Measurements from ENCODE around the gene PRKAG2.

Gene PRKAG2

GRCh38 chr7:151725844-151726651, 150.9 kb downstream of the PRKAG2 start:
- DNase-seq (ENCODE audit: low read depth) = no peak

- DNase-seq (ENCODE audit: low read depth) = no peak
Measured at GRCh38 chr7:151724920-151725584, 151.9 kb downstream of the PRKAG2 start.

GRCh38 chr7:151724250-151724915, 152.5 kb downstream of the PRKAG2 start:
- DNase-seq (ENCODE audit: low read depth) = no peak

- no peak for DNase-seq (ENCODE audit: low read depth)
Measured at GRCh38 chr7:151723321-151723720, 153.6 kb downstream of the PRKAG2 start.

GRCh38 chr7:151722533-151722932, 154.4 kb downstream of the PRKAG2 start:
- DNase-seq (ENCODE audit: low read depth) = no peak

GRCh38 chr7:151721694-151722093, 155.2 kb downstream of the PRKAG2 start:
- DNase-seq (ENCODE audit: low read depth) = no peak

GRCh38 chr7:151721236-151721635, 155.7 kb downstream of the PRKAG2 start:
- DNase-seq (ENCODE audit: low read depth) = no peak

- DNase-seq (ENCODE audit: low read depth) = no peak
Measured at GRCh38 chr7:151720280-151720679, 156.6 kb downstream of the PRKAG2 start.

GRCh38 chr7:151719897-151720242, 157.0 kb downstream of the PRKAG2 start:
- no peak for DNase-seq (ENCODE audit: low read depth)

- DNase-seq (ENCODE audit: low read depth) = no peak
Measured at GRCh38 chr7:151719031-151719896, 157.7 kb downstream of the PRKAG2 start.

GRCh38 chr7:151717918-151718317, 159.0 kb downstream of the PRKAG2 start:
- DNase-seq (ENCODE audit: low read depth) = no peak

GRCh38 chr7:151717415-151717814, 159.5 kb downstream of the PRKAG2 start:
- DNase-seq (ENCODE audit: low read depth) = no peak

- DNase-seq (ENCODE audit: low read depth) = no peak
Measured at GRCh38 chr7:151716323-151716722, 160.6 kb downstream of the PRKAG2 start.

GRCh38 chr7:151715666-151716315, 161.1 kb downstream of the PRKAG2 start:
- DNase-seq (ENCODE audit: low read depth) = no peak

- no peak for DNase-seq (ENCODE audit: low read depth)
Measured at GRCh38 chr7:151714201-151714600, 162.7 kb downstream of the PRKAG2 start.

- DNase-seq (ENCODE audit: low read depth) = no peak
Measured at GRCh38 chr7:151712810-151713125, 164.1 kb downstream of the PRKAG2 start.

GRCh38 chr7:151711906-151712809, 164.8 kb downstream of the PRKAG2 start:
- DNase-seq (ENCODE audit: low read depth) = no peak

GRCh38 chr7:151711435-151711872, 165.5 kb downstream of the PRKAG2 start:
- DNase-seq (ENCODE audit: low read depth) = no peak

GRCh38 chr7:151710646-151711434, 166.1 kb downstream of the PRKAG2 start:
- DNase-seq (ENCODE audit: low read depth) = no peak

- DNase-seq (ENCODE audit: low read depth) = no peak
Measured at GRCh38 chr7:151710121-151710640, 166.7 kb downstream of the PRKAG2 start.
